OCI-LY7 (cell line): ENCODE results near the gene ZBTB39. TPM values are rescaled to one million over a fixed set of nuclear protein-coding genes. Genes with fewer than 3 reads are reported as not detected.

ENCODE experiments used
- BruUV-seq: library from RNA; stranded (reverse); fragments of 400-500 nt; replicated peaks from 2 replicates; lab custom pipeline; 2021; lab: Mats Ljungman, UMichigan
- CTCF ChIA-PET: fragments of 300-600 bp; sonication (Branson Sonifier 250); formaldehyde crosslinking; loops from one replicate; lab custom pipeline; 2022; ENCODE audit warnings: antibody characterized with exemption; ENCODE audit not compliant: unreplicated experiment; lab: Charles Lee
- POLR2A ChIA-PET: fragments of 300-600 bp; sonication (Branson Sonifier 250); formaldehyde crosslinking; loops from one replicate; lab custom pipeline; 2022; ENCODE audit warnings: antibody characterized with exemption; lab: Charles Lee
- DNase-seq: peaks from one replicate; pipeline ENCODE4 v3.0.0-alpha.2; 2015; ENCODE audit warnings: low spot score
- H2AFZ ChIP-seq: fragments of 200-600 bp; sonication (generic), shearing (Covaris generic); 2 replicates; pipeline ENCODE4 v1.6.1; 2014; ENCODE audit warnings: mild to moderate bottlenecking, antibody characterized with exemption, low read length, moderate library complexity
- H3K27ac ChIP-seq: fragments of 200-600 bp; sonication (generic); 2 replicates; pipeline ENCODE4 v1.5.1; 2014; ENCODE audit warnings: mixed run types, low read depth, mild to moderate bottlenecking, moderate library complexity, low read length, inconsistent platforms; ENCODE audit not compliant: poor library complexity, severe bottlenecking
- H3K36me3 ChIP-seq: fragments of 200-600 bp; sonication (generic); 2 replicates; pipeline ENCODE4 v1.6.1; 2014; ENCODE audit warnings: mild to moderate bottlenecking, antibody characterized with exemption, low read length, moderate library complexity, mixed read lengths; ENCODE audit not compliant: insufficient read depth
- H3K4me1 ChIP-seq: fragments of 200-600 bp; sonication (generic); 2 replicates; pipeline ENCODE4 v1.5.1; 2014; ENCODE audit warnings: mild to moderate bottlenecking, low read length; ENCODE audit not compliant: insufficient read depth, poor library complexity, severe bottlenecking
- H3K4me2 ChIP-seq: fragments of 200-600 bp; sonication (generic); 2 replicates; pipeline ENCODE4 v1.6.1; 2014; ENCODE audit warnings: mild to moderate bottlenecking, low read length
- H3K4me3 ChIP-seq: fragments of 200-600 bp; sonication (generic); 2 replicates; pipeline ENCODE4 v1.5.1; 2014; ENCODE audit warnings: mild to moderate bottlenecking, low read depth, low read length; ENCODE audit not compliant: poor library complexity, severe bottlenecking
- H3K79me2 ChIP-seq: fragments of 200-600 bp; sonication (generic); 2 replicates; pipeline ENCODE4 v1.6.1; 2016; ENCODE audit warnings: low read depth, mild to moderate bottlenecking, low read length, moderate library complexity, mixed read lengths; ENCODE audit not compliant: insufficient read depth
- H3K9me2 ChIP-seq: fragments of 200-600 bp; sonication (generic); 2 replicates; pipeline ENCODE4 v1.6.1; 2016; ENCODE audit warnings: mild to moderate bottlenecking, low read length, mixed read lengths; ENCODE audit not compliant: insufficient read depth
- H3K9me3 ChIP-seq: fragments of 200-600 bp; sonication (generic); 2 replicates; pipeline ENCODE4 v1.6.1; 2014; ENCODE audit warnings: mild to moderate bottlenecking, mixed run types, low read length, mixed read lengths
- H4K20me1 ChIP-seq: fragments of 200-600 bp; sonication (generic); 2 replicates; pipeline ENCODE4 v1.6.1; 2014; ENCODE audit warnings: mild to moderate bottlenecking, antibody characterized with exemption, low read length, moderate library complexity, mixed read lengths; ENCODE audit not compliant: insufficient read depth
- CTCF ChIP-seq: fragments of 200-600 bp; sonication (generic); conservative IDR thresholded peaks from 2 replicates; pipeline ENCODE4 v1.5.1; 2014; ENCODE audit warnings: mild to moderate bottlenecking, antibody characterized with exemption, low read length, moderate library complexity, mixed read lengths
- EZH2phosphoT487 ChIP-seq: fragments of 200-600 bp; sonication (generic); IDR thresholded peaks from 2 replicates; pipeline ENCODE4 v1.6.1; 2018; ENCODE audit warnings: low read depth, borderline replicate concordance, mild to moderate bottlenecking, mixed run types, antibody characterized with exemption, low read length, moderate library complexity, mixed read lengths
- intact Hi-C: fragments of 100-400 bp; cut with micrococcal nuclease; formaldehyde crosslinking; loops from one replicate; pipeline ENCODE4 v1.10.0; 2022; ENCODE audit not compliant: unreplicated experiment
- total RNA-seq, 2 experiments: library from RNA; depleted of rRNA in 1 of 2; stranded (reverse); fragments of >200 nt in 1 of 2; shearing (Covaris generic) in 1 of 2; gene quantifications; 2 replicates each; pipeline ENCODE4 v1.2.3, GENCODE V29; 2014 to 2022

ZBTB39 gene
- total RNA-seq, 2 experiments from 2014 or later, result 10.0 to 10.9 TPM

- no peak for DNase-seq
- ChIA-PET POLR2A (interaction anchor here (0.7 kb wide), 1 partner anchor 68 kb away, joined by 3 read pairs; no protein-coding TSS in a partner anchor), CTCF (no interaction called here)
- Histone ChIP-seq H4K20me1 (no peaks in the 10 kb centered on the region), H3K4me3 (no peak overlapping the region), H3K4me1 (peaks cover 5% of the 10 kb centered on the region), H3K9me3 (no peaks in the 10 kb centered on the region), H3K27ac (no peak overlapping the region), H3K4me2 (no peak overlapping the region), H3K79me2 (no peaks in the 10 kb centered on the region), H3K9me2 (no peaks in the 10 kb centered on the region), H2AFZ (no peak overlapping the region), H3K36me3 (no peaks in the 10 kb centered on the region)
- intact Hi-C loops, result no loop called here
- TF ChIP-seq EZH2phosphoT487 (no peak), CTCF (no peak)
- BruUV-seq, result no TSS peak
Measured at GRCh38 chr12:57046086-57046791, 39.9 kb upstream of the ZBTB39 start.

- no peaks in the 10 kb centered on the region for H3K9me2 ChIP-seq
- no peaks in the 10 kb centered on the region for H4K20me1 ChIP-seq
- BruUV-seq, result no TSS peak
- ChIA-PET CTCF (no interaction called here), POLR2A (no interaction called here)
- no peaks in the 10 kb centered on the region for H3K36me3 ChIP-seq
- no peak overlapping the region for H3K27ac ChIP-seq
- no peak overlapping the region for H2AFZ ChIP-seq
- no peaks in the 10 kb centered on the region for H3K79me2 ChIP-seq
- no peaks in the 10 kb centered on the region for H3K9me3 ChIP-seq
- DNase-seq, result no peak
- TF ChIP-seq EZH2phosphoT487, result no peak
- no peak for TF ChIP-seq CTCF
- no peak overlapping the region for H3K4me2 ChIP-seq
- peaks cover 5% of the 10 kb centered on the region for H3K4me1 ChIP-seq
- H3K4me3 ChIP-seq, result no peak overlapping the region
- intact Hi-C loops, result no loop called here
Measured at GRCh38 chr12:57044889-57045288, 38.5 kb upstream of the ZBTB39 start.

- TF ChIP-seq CTCF (no peak), EZH2phosphoT487 (no peak)
- ChIA-PET CTCF (no interaction called here), POLR2A (no interaction called here)
- no peak overlapping the region for H3K27ac ChIP-seq
- no peaks in the 10 kb centered on the region for H3K79me2 ChIP-seq
- H3K36me3 ChIP-seq, result no peaks in the 10 kb centered on the region
- no peaks in the 10 kb centered on the region for H3K9me3 ChIP-seq
- no peak overlapping the region for H2AFZ ChIP-seq
- H3K4me3 ChIP-seq, result no peak overlapping the region
- no peak overlapping the region for H3K4me2 ChIP-seq
- H3K9me2 ChIP-seq, result no peaks in the 10 kb centered on the region
- no peaks in the 10 kb centered on the region for H4K20me1 ChIP-seq
- no TSS peak for BruUV-seq
- intact Hi-C loops, result no loop called here
- H3K4me1 ChIP-seq, result peaks cover 5% of the 10 kb centered on the region
- no peak for DNase-seq
Measured at GRCh38 chr12:57044468-57044867, 38.1 kb upstream of the ZBTB39 start.
